HG03460 (cell line): ENCODE data around the gene NUP98.
"Not testable (repeated sequence)": the region's sequence is repeated elsewhere in the genome, so short reads cannot be mapped to it uniquely, and the experiment has no call there.

Experiments
- ATAC-seq: cut with Tn5 transposase; IDR thresholded peaks from one replicate; pipeline ENCODE4 v1.9.1; 2021; ENCODE audit not compliant: unreplicated experiment

Gene NUP98

DNA sequence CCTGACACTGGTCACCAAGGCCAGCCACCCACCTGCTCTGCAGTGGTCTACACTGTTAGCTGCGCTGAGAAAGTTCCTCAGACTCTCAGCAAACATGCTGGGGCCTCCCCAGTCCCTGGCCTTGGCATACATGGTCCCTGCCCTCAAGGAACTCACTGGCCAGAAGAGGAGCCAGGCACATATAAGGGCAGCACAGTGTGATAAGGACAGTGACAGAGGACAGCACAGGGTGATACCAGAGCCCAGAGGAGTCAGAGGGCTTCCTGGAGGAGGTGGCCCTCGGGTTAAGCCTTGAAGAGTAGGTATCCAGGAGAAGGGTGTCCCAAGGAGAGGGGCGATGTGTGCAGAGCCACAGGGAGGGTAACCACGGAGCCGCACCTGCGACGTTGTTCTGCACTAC is 151.8 kb downstream of the NUP98 start:
- ATAC-seq, result no peak

GRCh38 chr11:3644817-3645235 is 152.5 kb downstream of the NUP98 start, which contains the start of gene ART1:
Gene ART1, plus strand, starts transcription at chr11:3645128. Its CDS starts 14,086 bp downstream, at chr11:3659214.
- ATAC-seq, result no peak

DNA sequence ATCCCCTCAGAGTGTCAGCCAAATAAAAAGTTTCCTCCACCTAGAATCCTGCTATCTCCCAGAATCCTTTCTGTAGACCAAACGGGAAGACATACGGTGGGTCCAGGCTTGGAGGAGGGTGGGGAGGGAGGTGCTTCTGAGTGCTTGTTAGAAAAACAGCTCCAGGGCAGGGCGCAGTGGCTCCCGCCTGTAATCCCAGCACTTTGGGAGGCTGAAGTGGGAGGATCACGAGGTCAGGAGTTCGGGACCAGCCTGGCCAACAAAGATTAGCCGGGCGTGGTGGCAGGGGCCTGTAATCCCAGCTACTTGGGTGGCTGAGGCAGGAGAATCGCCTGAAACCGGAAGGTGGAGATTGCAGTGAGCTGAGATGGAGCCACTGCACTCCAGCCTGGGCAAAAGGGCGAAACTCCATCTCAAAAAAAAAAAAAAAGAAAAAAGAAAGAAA is 154.2 kb downstream of the NUP98 start:
- not testable (repeated sequence) for ATAC-seq

GRCh38 chr11:3642071-3642951 is 155.0 kb downstream of the NUP98 start:
- ATAC-seq, result no peak

GRCh38 chr11:3641701-3642070 is 155.7 kb downstream of the NUP98 start, which contains the start of gene ART5:
Gene ART5, minus strand, starts transcription at chr11:3641992. Its CDS starts 130 bp downstream, at chr11:3641862.
- no peak for ATAC-seq

DNA sequence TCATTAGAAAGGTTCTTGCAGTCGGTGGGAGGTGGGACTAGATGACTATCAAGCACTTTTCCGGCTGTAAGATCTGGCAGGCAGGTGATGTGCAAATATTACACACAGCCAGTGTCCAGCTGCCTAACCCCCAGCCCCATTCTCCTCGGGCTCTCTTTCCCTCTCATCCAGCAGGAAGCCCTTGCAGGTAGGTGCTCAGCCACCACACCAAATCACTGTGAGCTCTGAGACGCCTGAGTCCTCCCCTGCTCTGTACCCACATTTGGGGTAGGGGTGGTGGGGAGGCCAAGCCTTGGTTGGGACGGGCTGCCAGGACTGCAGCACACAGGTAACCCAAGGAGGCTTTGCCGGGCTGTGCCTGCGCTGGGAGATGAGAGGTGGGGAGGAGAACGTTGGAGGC is 156.2 kb downstream of the NUP98 start:
- ATAC-seq, result no peak

GRCh38 chr11:3639841-3640240 is 157.5 kb downstream of the NUP98 start:
- ATAC-seq, result no peak

DNA sequence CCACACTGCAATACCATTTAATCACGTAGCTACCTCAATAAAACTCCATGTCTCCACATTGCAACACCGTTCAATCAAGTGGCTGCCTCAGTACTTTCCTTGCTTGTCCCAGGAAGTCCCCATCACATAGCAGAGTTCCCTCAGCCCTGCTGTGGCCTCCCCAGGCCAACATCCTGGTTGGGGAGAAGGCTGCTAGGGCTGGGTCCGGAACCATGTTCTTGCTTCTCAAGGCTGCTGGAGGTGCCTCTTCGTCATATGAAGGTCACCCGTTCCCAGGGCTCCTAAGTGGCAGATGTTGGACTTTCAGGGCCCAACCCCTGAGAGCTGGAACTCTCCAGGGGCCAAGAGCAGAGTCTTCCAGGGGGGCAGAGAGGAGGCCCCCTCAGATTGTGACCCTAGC is 158.8 kb downstream of the NUP98 start:
- ATAC-seq, result no peak

- no peak for ATAC-seq
Measured at GRCh38 chr11:3637201-3637600, 160.2 kb downstream of the NUP98 start.

DNA sequence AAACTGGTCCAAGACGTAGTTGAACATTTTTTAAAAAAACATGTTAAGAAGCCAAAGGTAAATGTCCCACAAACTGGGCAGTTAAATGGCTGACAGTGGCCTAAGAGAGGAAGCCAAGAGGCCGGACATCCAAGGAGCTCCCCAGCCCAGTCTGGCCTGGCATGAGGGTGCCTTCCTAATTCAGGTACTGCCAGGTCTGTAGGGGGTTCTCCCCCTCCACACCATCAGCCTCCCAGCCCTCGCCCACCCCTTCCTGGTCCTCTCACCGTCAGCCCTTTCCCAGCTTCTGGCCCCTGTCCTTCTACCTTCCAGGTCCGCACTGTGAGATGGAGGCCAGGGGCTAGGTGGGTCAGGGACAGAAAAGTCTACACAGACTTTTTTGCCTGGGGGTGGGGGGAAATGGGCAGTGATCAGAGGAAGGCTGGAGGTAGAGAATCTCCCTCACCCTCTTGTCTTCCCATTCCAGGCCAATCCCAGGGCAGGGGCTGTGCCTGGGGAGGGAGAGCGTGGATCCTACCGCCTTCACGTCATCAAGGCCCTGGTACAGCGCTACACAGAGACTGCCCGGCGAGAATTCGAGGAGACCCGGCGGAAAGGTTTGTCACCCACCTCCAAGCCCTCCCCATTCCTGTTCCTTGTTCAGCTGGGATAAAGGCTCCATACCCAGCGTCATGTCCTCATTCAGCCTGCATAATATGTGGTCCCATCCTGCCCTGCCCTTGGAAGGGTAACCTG is 161.5 kb downstream of the NUP98 start:
- ATAC-seq, result no peak

GRCh38 chr11:3632070-3632660 is 165.2 kb downstream of the NUP98 start:
- ATAC-seq, result no peak

DNA sequence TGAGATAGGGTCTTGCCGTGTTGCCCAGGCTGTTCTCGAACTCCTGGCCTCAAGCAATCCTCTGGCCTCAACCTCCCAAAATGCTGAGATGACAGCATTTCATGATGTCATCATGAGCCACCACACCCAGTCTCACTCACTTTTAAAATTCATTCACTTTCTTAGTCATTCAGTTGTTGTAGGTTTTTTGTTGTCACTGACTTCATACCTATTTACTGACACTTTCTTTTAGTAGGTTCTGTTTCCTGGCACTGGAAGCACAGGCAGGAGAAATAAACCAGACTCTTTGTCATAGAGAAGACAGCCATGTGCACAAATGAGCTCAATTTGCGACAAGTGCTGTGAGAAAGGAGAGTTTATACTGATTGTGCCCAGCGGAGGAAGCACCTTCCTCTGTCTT is 166.0 kb downstream of the NUP98 start:
- ATAC-seq, result no peak

GRCh38 chr11:3627291-3627690 is 170.1 kb downstream of the NUP98 start:
- no peak for ATAC-seq

GRCh38 chr11:3626250-3626960 is 170.9 kb downstream of the NUP98 start:
- no peak for ATAC-seq
